Thoracic aorta (tissue), 2 donors: ENCODE measurements around the gene C19orf25. TPM values are rescaled to one million over a fixed set of nuclear protein-coding genes. Genes with fewer than 3 reads are reported as not detected.

Experiments
- ATAC-seq: fragments of 150-250 bp; one replicate; pipeline ENCODE4 v1.8.0; 2017; ENCODE audit warnings: low read depth; ENCODE audit not compliant: insufficient number of reproducible peaks, low FRiP score
- DNase-seq: peaks from one replicate; pipeline ENCODE4 v3.0.0-alpha.2; 2020; ENCODE audit warnings: low spot score
- H3K27ac ChIP-seq, 2 donors: fragments of 200-600 bp; sonication (generic); 1 replicate in 1 of 2; 2 replicates in 1 of 2; pipeline ENCODE4 v1.5.1; 2016; ENCODE audit warnings: mild to moderate bottlenecking in 2 of 2, moderate library complexity in 2 of 2
- H3K27me3 ChIP-seq: fragments of 200-600 bp; sonication (generic); replicated peaks from 2 replicates; pipeline ENCODE4 v1.6.0; 2016; ENCODE audit warnings: mild to moderate bottlenecking; ENCODE audit not compliant: insufficient read depth
- H3K36me3 ChIP-seq: fragments of 200-600 bp; sonication (generic); one replicate; pipeline ENCODE4 v1.5.1; 2016
- H3K4me1 ChIP-seq, 2 donors: fragments of 200-600 bp; sonication (generic); 1 replicate in 1 of 2; 2 replicates in 1 of 2; pipeline versions ENCODE4 v1.5.1 to v1.6.0; 2016; ENCODE audit warnings: low read depth in 2 of 2, mild to moderate bottlenecking in 1 of 2; ENCODE audit not compliant: control insufficient read depth in 1 of 2
- H3K4me3 ChIP-seq: fragments of 200-600 bp; sonication (generic); 2 replicates; pipeline ENCODE4 v1.5.1; 2016; ENCODE audit warnings: mild to moderate bottlenecking
- H3K9me3 ChIP-seq: fragments of 200-600 bp; sonication (generic); 2 replicates; pipeline ENCODE4 v1.5.1; 2016
- CTCF ChIP-seq: fragments of 200-600 bp; sonication (generic); IDR thresholded peaks from one replicate; pipeline ENCODE4 v1.5.1; 2019; ENCODE audit warnings: antibody characterized with exemption
- total RNA-seq, 2 donors: library from RNA; depleted of rRNA; stranded (reverse); fragments of >200 nt; gene quantifications; one replicate each; pipeline versions ENCODE4 v1.1.0 to v1.2.3, GENCODE V29; 2016

C19orf25 gene
- total RNA-seq, 2 donors from 2014 or later, result 28.6 to 54.6 TPM

GRCh38 chr19:1425102-1425837, 53.7 kb downstream of the C19orf25 start:
- no peak for ATAC-seq
- Histone ChIP-seq H3K27me3 (no peaks in the 10 kb centered on the region), H3K36me3 (peaks cover 73% of the 10 kb centered on the region), H3K4me1 (no peaks in the 10 kb centered on the region), H3K9me3 (no peaks in the 10 kb centered on the region), H3K27ac (no peak overlapping the region), H3K4me3 (no peak overlapping the region)
- DNase-seq, result no peak
- no peak for TF ChIP-seq CTCF

- H3K4me1 ChIP-seq, result no peaks in the 10 kb centered on the region
- peaks cover 71% of the 10 kb centered on the region for H3K36me3 ChIP-seq
- no peak for DNase-seq
- H3K9me3 ChIP-seq, result no peaks in the 10 kb centered on the region
- H3K4me3 ChIP-seq, result no peak overlapping the region
- TF ChIP-seq CTCF, result no peak
- no peak overlapping the region for H3K27ac ChIP-seq
- no peak for ATAC-seq
- H3K27me3 ChIP-seq, result no peaks in the 10 kb centered on the region
Measured at GRCh38 chr19:1424192-1424955, 54.6 kb downstream of the C19orf25 start.

- H3K9me3 ChIP-seq, result no peaks in the 10 kb centered on the region
- H3K27ac ChIP-seq, result no peak overlapping the region
- no peaks in the 10 kb centered on the region for H3K27me3 ChIP-seq
- H3K4me3 ChIP-seq, result no peak overlapping the region
- ATAC-seq (no peak), DNase-seq (no peak)
- peaks cover 71% of the 10 kb centered on the region for H3K36me3 ChIP-seq
- TF ChIP-seq CTCF, result no peak
- no peaks in the 10 kb centered on the region for H3K4me1 ChIP-seq
Measured at GRCh38 chr19:1423436-1424191, 55.4 kb downstream of the C19orf25 start.

Other genes starting within 250 kb of the C19orf25 start
- 1 to 10 TPM in 1 of 2 donors, under 1 TPM in 1; 0.27 to 1.9 TPM for gene CBARP, start 241.2 kb downstream of the C19orf25 start, total RNA-seq
- gene ATP5F1D, start 237.5 kb downstream of the C19orf25 start, total RNA-seq, result 10 to 100 TPM; 40.4 to 45.1 TPM
- gene MIDN, start 230.6 kb downstream of the C19orf25 start, total RNA-seq, result 100 to 1,000 TPM in 1 of 2 donors, 10 to 100 TPM in 1; 80.1 to 124 TPM
- gene CIRBP, start 209.9 kb downstream of the C19orf25 start, total RNA-seq, result 100 to 1,000 TPM; 492 to 644 TPM
- gene FAM174C, start 203.7 kb downstream of the C19orf25 start, total RNA-seq, result 10 to 100 TPM; 18.8 to 40.8 TPM
- gene EFNA2, start 193.3 kb downstream of the C19orf25 start, total RNA-seq, result not detected
- 100 to 1,000 TPM in 1 of 2 donors, 10 to 100 TPM in 1; 83.3 to 110 TPM for gene NDUFS7, start 95.3 kb downstream of the C19orf25 start, total RNA-seq
- 10 to 100 TPM; 27.6 to 55.1 TPM for gene GAMT, start 77.7 kb downstream of the C19orf25 start, total RNA-seq
- 10 to 100 TPM; 34.9 to 76.9 TPM for gene DAZAP1, start 71.6 kb downstream of the C19orf25 start, total RNA-seq
- gene RPS15, start 40.8 kb downstream of the C19orf25 start, total RNA-seq, result 1,000 to 10,000 TPM; 1,512 to 2,119 TPM
- gene APC2, start 29.1 kb downstream of the C19orf25 start, total RNA-seq, result under 1 TPM; 0.41 to 0.78 TPM
- under 1 TPM; 0.56 to 0.68 TPM for gene PCSK4, start 11.1 kb upstream of the C19orf25 start, total RNA-seq
- gene REEP6, start 12.0 kb upstream of the C19orf25 start, total RNA-seq, result 1 to 10 TPM in 1 of 2 donors, under 1 TPM in 1; 0.35 to 1.6 TPM
- gene ADAMTSL5, start 33.8 kb upstream of the C19orf25 start, total RNA-seq, result 10 to 100 TPM; 22.2 to 36.2 TPM
- gene PLK5, start 44.9 kb upstream of the C19orf25 start, total RNA-seq, result not detected
- gene MEX3D, start 89.1 kb upstream of the C19orf25 start, total RNA-seq, result 10 to 100 TPM; 23.4 to 26.4 TPM
- 100 to 1,000 TPM in 1 of 2 donors, 10 to 100 TPM in 1; 97.8 to 102 TPM for gene MBD3, start 113.7 kb upstream of the C19orf25 start, total RNA-seq
- 10 to 100 TPM; 32.7 to 51.9 TPM for gene UQCR11, start 126.2 kb upstream of the C19orf25 start, total RNA-seq
- 10 to 100 TPM; 46.0 to 52.5 TPM for gene TCF3, start 173.4 kb upstream of the C19orf25 start, total RNA-seq